ENCODE results near the gene NKAIN2. TPM values are rescaled to one million over a fixed set of nuclear protein-coding genes. Genes with fewer than 3 reads are reported as not detected.

The NKAIN2 gene
- total RNA-seq, 1 experiment from 2014 or later: not detected

DNA sequence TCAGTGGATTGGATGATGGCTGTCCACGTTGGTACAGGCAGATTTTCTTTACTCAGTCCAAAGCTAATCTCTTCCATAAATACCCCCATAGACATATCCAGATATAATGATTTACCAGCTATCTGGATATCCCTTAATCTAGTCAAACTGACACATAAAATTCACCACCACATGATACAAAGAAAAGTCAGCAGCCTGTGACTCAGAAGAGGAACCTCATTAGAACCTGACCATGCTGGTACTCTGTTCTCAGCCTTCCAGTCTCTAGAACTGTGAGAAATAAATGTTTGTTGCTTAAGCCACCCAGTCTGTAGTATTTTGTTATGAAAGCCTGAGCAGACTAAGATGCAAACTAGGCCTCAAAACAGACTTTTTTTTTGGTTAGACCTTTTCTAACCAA lies 727.3 kb downstream of the NKAIN2 start:
- BruUV-seq (replicated peaks): no TSS peak
- DNase-seq (ENCODE audit: low read depth, low spot score): no peak
- Histone ChIP-seq H3K36me3 (ENCODE audit: control insufficient read depth in 1 of 2, insufficient read depth in 2 of 2, low read length in 2 of 2) (no peaks in the 10 kb centered on the region), H3K9ac (ENCODE audit: low read length) (no peak overlapping the region), H4K20me1 (ENCODE audit: insufficient read depth) (no peaks in the 10 kb centered on the region), H3K9me3 (ENCODE audit: control insufficient read depth in 1 of 2, insufficient read depth in 1 of 2, low read depth in 1 of 2, low read length in 2 of 2) (no peaks in the 10 kb centered on the region), H3K27me3 (ENCODE audit: insufficient read depth, low read length) (peaks cover 11% of the 10 kb centered on the region), H3K9me2 (ENCODE audit: insufficient read depth) (no peaks in the 10 kb centered on the region), H3K4me2 (ENCODE audit: low read length) (no peak overlapping the region), H3K4me1 (ENCODE audit: control insufficient read depth in 1 of 2, insufficient read depth in 2 of 2, low read length in 2 of 2) (no peaks in the 10 kb centered on the region), H3K79me2 (ENCODE audit: insufficient read depth, low read length) (no peaks in the 10 kb centered on the region), H2AFZ (ENCODE audit: low read depth, low read length, poor library complexity, severe bottlenecking) (no peak overlapping the region), H3K4me3 (replicated peaks in 1 of 2; ENCODE audit: low read depth in 1 of 2, low read length in 2 of 2) (no peak overlapping the region), H3K27ac (ENCODE audit: low read depth, low read length) (no peak overlapping the region)
- POLR2A ChIA-PET: no interaction called here
- TF ChIP-seq, protein P1, sequence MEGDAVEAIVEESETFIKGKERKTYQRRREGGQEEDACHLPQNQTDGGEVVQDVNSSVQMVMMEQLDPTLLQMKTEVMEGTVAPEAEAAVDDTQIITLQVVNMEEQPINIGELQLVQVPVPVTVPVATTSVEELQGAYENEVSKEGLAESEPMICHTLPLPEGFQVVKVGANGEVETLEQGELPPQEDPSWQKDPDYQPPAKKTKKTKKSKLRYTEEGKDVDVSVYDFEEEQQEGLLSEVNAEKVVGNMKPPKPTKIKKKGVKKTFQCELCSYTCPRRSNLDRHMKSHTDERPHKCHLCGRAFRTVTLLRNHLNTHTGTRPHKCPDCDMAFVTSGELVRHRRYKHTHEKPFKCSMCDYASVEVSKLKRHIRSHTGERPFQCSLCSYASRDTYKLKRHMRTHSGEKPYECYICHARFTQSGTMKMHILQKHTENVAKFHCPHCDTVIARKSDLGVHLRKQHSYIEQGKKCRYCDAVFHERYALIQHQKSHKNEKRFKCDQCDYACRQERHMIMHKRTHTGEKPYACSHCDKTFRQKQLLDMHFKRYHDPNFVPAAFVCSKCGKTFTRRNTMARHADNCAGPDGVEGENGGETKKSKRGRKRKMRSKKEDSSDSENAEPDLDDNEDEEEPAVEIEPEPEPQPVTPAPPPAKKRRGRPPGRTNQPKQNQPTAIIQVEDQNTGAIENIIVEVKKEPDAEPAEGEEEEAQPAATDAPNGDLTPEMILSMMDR (IDR thresholded peaks at IDR 0.05 in 2 of 3, conservative IDR thresholded peaks at IDR 0.05 in 1 of 3; ENCODE audit: borderline replicate concordance in 1 of 3, insufficient read depth in 1 of 3, low read depth in 2 of 3, low read length in 2 of 3): no peak
- TF ChIP-seq CBX3 (IDR thresholded peaks at IDR 0.05; ENCODE audit: low read depth): no peak
- TF ChIP-seq, protein P2, sequence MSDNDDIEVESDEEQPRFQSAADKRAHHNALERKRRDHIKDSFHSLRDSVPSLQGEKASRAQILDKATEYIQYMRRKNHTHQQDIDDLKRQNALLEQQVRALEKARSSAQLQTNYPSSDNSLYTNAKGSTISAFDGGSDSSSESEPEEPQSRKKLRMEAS (IDR thresholded peaks at IDR 0.05): no peak
- TF ChIP-seq SP1 (IDR thresholded peaks at IDR 0.05; ENCODE audit: low read depth): no peak
- no peak for TF ChIP-seq EGR1 (IDR thresholded peaks at IDR 0.05; ENCODE audit: low read depth)
- no peak for TF ChIP-seq YY1 (IDR thresholded peaks at IDR 0.05; ENCODE audit: extremely low read depth, insufficient replicate concordance, low read depth, low read length)
- TF ChIP-seq RAD21 (IDR thresholded peaks at IDR 0.05; ENCODE audit: low read depth): no peak
- no peak for ATAC-seq
- CTCF ChIA-PET: no interaction called here
- RAD21 ChIA-PET (ENCODE audit: low non-redundant PET in 1 of 2, low total read pairs in 2 of 2, uncharacterized antibody in 2 of 2, unreplicated experiment in 2 of 2): no interaction called here
- intact Hi-C loops (cut with micrococcal nuclease): no loop called here

- Histone ChIP-seq H2AFZ (ENCODE audit: low read depth, low read length, poor library complexity, severe bottlenecking) (no peak overlapping the region), H3K4me1 (ENCODE audit: control insufficient read depth in 1 of 2, insufficient read depth in 2 of 2, low read length in 2 of 2) (no peaks in the 10 kb centered on the region), H3K9me3 (ENCODE audit: control insufficient read depth in 1 of 2, insufficient read depth in 1 of 2, low read depth in 1 of 2, low read length in 2 of 2) (no peaks in the 10 kb centered on the region), H3K4me2 (ENCODE audit: low read length) (no peak overlapping the region), H3K27me3 (ENCODE audit: insufficient read depth, low read length) (peaks cover 24% of the 10 kb centered on the region), H4K20me1 (ENCODE audit: insufficient read depth) (no peaks in the 10 kb centered on the region), H3K36me3 (ENCODE audit: control insufficient read depth in 1 of 2, insufficient read depth in 2 of 2, low read length in 2 of 2) (no peaks in the 10 kb centered on the region), H3K9ac (ENCODE audit: low read length) (no peak overlapping the region), H3K79me2 (ENCODE audit: insufficient read depth, low read length) (no peaks in the 10 kb centered on the region), H3K4me3 (replicated peaks in 1 of 2; ENCODE audit: low read depth in 1 of 2, low read length in 2 of 2) (no peak overlapping the region), H3K9me2 (ENCODE audit: insufficient read depth) (no peaks in the 10 kb centered on the region), H3K27ac (ENCODE audit: low read depth, low read length) (no peak overlapping the region)
- ChIA-PET RAD21 (ENCODE audit: low non-redundant PET in 1 of 2, low total read pairs in 2 of 2, uncharacterized antibody in 2 of 2, unreplicated experiment in 2 of 2) (no interaction called here), POLR2A (no interaction called here), CTCF (no interaction called here)
- no peak for ATAC-seq
- no TSS peak for BruUV-seq (replicated peaks)
- no peak for DNase-seq (ENCODE audit: low read depth, low spot score)
- intact Hi-C loops (cut with micrococcal nuclease): no loop called here
- TF ChIP-seq SRF (IDR thresholded peaks at IDR 0.05; ENCODE audit: low read depth): no peak
- no peak for TF ChIP-seq ZBTB33 (IDR thresholded peaks at IDR 0.05; ENCODE audit: extremely low read depth, insufficient replicate concordance, low read length)
- TF ChIP-seq YY1 (IDR thresholded peaks at IDR 0.05; ENCODE audit: extremely low read depth, insufficient replicate concordance, low read depth, low read length): no peak
- TF ChIP-seq POLR2AphosphoS5 (IDR thresholded peaks at IDR 0.05; ENCODE audit: low read depth, low read length): no peak
- TF ChIP-seq SIN3A (IDR thresholded peaks at IDR 0.05; ENCODE audit: low read depth): no peak
- no peak for TF ChIP-seq CEBPB (IDR thresholded peaks at IDR 0.05; ENCODE audit: low read depth)
- TF ChIP-seq, protein P1 (IDR thresholded peaks at IDR 0.05 in 2 of 3, conservative IDR thresholded peaks at IDR 0.05 in 1 of 3; ENCODE audit: borderline replicate concordance in 1 of 3, insufficient read depth in 1 of 3, low read depth in 2 of 3, low read length in 2 of 3): no peak
- TF ChIP-seq EZH2phosphoT487 (IDR thresholded peaks at IDR 0.05; ENCODE audit: borderline replicate concordance): no peak
- TF ChIP-seq, protein P2 (IDR thresholded peaks at IDR 0.05): no peak
- TF ChIP-seq FOSL1 (IDR thresholded peaks at IDR 0.05; ENCODE audit: low read depth): no peak
These were observed 731.6 kb downstream of the NKAIN2 start for GRCh38 chr6:124535299-124535698.
